ENCODE data around the gene CCBE1.
A peak's percentile ranks its signal among the peaks of the same experiment; 100 is the strongest.
"Not testable (repeated sequence)": the region's sequence is repeated elsewhere in the genome, so short reads cannot be mapped to it uniquely, and the experiment has no call there.

The CCBE1 gene

GRCh38 chr18:59667488-59667887, 29.7 kb downstream of the CCBE1 start:
- no peak overlapping the region for H4K91ac ChIP-seq (ENCODE audit: low read depth, low read length, poor library complexity)
- H3K9me3 ChIP-seq (replicated peaks in 1 of 2; ENCODE audit: control insufficient read depth in 2 of 2, insufficient read depth in 1 of 2, low read depth in 1 of 2, low read length in 2 of 2), result no peaks in the 10 kb centered on the region

DNA sequence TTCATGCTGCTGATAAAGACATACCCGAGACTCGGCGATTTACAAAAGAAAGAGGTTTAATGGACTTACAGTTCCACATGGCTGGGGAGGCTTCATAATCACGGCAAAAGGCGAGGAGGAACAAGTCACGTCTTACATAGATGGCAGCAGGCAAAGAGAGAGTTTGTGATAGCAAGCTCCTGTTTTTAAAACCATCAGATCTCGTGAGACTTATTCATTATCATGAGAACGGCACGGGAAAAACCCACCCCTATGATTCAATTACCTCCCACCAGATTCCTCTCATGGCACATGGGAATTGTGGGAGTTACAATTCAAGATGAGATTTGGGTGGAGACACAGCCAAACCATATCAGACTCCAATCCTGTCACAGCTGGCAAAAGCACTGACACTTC, 31.2 kb downstream of the CCBE1 start:
- not testable (repeated sequence) for H3K23ac ChIP-seq (ENCODE audit: low read depth, low read length, poor library complexity); H3K14ac ChIP-seq (ENCODE audit: low read length); H4K91ac ChIP-seq (ENCODE audit: low read depth, low read length, poor library complexity); H3K4me3 ChIP-seq (ENCODE audit: low read length in 2 of 2); H2AK5ac ChIP-seq (ENCODE audit: low read depth, low read length); H3K18ac ChIP-seq (ENCODE audit: low read length); H3K4me1 ChIP-seq (ENCODE audit: control insufficient read depth in 2 of 2, insufficient read depth in 1 of 2, low read depth in 1 of 2, low read length in 2 of 2); H3K9ac ChIP-seq (ENCODE audit: low read depth, low read length, poor library complexity); H4K8ac ChIP-seq (ENCODE audit: low read depth, low read length); H3K27ac ChIP-seq (replicated peaks; ENCODE audit: low read length); H3K4me2 ChIP-seq (ENCODE audit: insufficient read depth, low read length, poor library complexity, severe bottlenecking); H2AFZ ChIP-seq (ENCODE audit: low read length); H3K9me3 ChIP-seq (replicated peaks in 1 of 2; ENCODE audit: control insufficient read depth in 2 of 2, insufficient read depth in 1 of 2, low read depth in 1 of 2, low read length in 2 of 2); H3K79me1 ChIP-seq (ENCODE audit: low read depth, low read length); H3K36me3 ChIP-seq (replicated peaks in 1 of 2; ENCODE audit: control insufficient read depth in 2 of 2, insufficient read depth in 2 of 2, low read length in 2 of 2); H2BK5ac ChIP-seq (ENCODE audit: low read length); H3K4ac ChIP-seq (ENCODE audit: low read length); H2BK120ac ChIP-seq (ENCODE audit: low read depth, low read length); H2BK12ac ChIP-seq (ENCODE audit: low read length); H3K27me3 ChIP-seq (ENCODE audit: control insufficient read depth in 3 of 3, insufficient read depth in 3 of 3, low read depth in 1 of 3, low read length in 3 of 3); H2BK15ac ChIP-seq (ENCODE audit: low read length); DNase-seq (ENCODE audit: low spot score)
- no CpG with 5 or more reads among the region's 9 CpGs for WGBS, 2 donors (ENCODE audit: extremely low coverage in 2 of 2, insufficient read length in 2 of 2, insufficient replicate concordance in 1 of 2)

More at GRCh38 chr18:59667488-59667887, 29.7 kb downstream of the CCBE1 start:
- no peak overlapping the region for H2BK5ac ChIP-seq (ENCODE audit: low read length)
- no peak overlapping the region for H3K4me2 ChIP-seq (ENCODE audit: insufficient read depth, low read length, poor library complexity, severe bottlenecking)
- H3K4ac ChIP-seq (ENCODE audit: low read length), result no peak overlapping the region
- WGBS, 2 donors (ENCODE audit: extremely low coverage in 2 of 2, insufficient read length in 2 of 2, insufficient replicate concordance in 1 of 2), result no CpG with 5 or more reads among the region's 4 CpGs
- no peak overlapping the region for H2AFZ ChIP-seq (ENCODE audit: low read length)
- no peaks in the 10 kb centered on the region for H3K79me1 ChIP-seq (ENCODE audit: low read depth, low read length)
- H3K4me3 ChIP-seq (ENCODE audit: low read length in 2 of 2), result no peak overlapping the region
- H3K27me3 ChIP-seq (ENCODE audit: control insufficient read depth in 3 of 3, insufficient read depth in 3 of 3, low read depth in 1 of 3, low read length in 3 of 3), result no peaks in the 10 kb centered on the region
- no peak overlapping the region for H3K27ac ChIP-seq (replicated peaks; ENCODE audit: low read length)
- H3K36me3 ChIP-seq (replicated peaks in 1 of 2; ENCODE audit: control insufficient read depth in 2 of 2, insufficient read depth in 2 of 2, low read length in 2 of 2), result no peaks in the 10 kb centered on the region
- no peak overlapping the region for H2BK12ac ChIP-seq (ENCODE audit: low read length)
- no peak overlapping the region for H3K14ac ChIP-seq (ENCODE audit: low read length)
- no peak overlapping the region for H2BK15ac ChIP-seq (ENCODE audit: low read length)
- no peak overlapping the region for H3K9ac ChIP-seq (ENCODE audit: low read depth, low read length, poor library complexity)
- no peak overlapping the region for H4K8ac ChIP-seq (ENCODE audit: low read depth, low read length)
- peak overlapping the region; percentile 89 for H3K18ac ChIP-seq (ENCODE audit: low read length)
- DNase-seq (ENCODE audit: low spot score), result no peak
- peaks cover 0 to 5% of the 10 kb centered on the region in 2 donors for H3K4me1 ChIP-seq (ENCODE audit: control insufficient read depth in 2 of 2, insufficient read depth in 1 of 2, low read depth in 1 of 2, low read length in 2 of 2)
- no peak overlapping the region for H2AK5ac ChIP-seq (ENCODE audit: low read depth, low read length)
- no peak overlapping the region for H3K23ac ChIP-seq (ENCODE audit: low read depth, low read length, poor library complexity)
- H2BK120ac ChIP-seq (ENCODE audit: low read depth, low read length), result no peak overlapping the region

DNA sequence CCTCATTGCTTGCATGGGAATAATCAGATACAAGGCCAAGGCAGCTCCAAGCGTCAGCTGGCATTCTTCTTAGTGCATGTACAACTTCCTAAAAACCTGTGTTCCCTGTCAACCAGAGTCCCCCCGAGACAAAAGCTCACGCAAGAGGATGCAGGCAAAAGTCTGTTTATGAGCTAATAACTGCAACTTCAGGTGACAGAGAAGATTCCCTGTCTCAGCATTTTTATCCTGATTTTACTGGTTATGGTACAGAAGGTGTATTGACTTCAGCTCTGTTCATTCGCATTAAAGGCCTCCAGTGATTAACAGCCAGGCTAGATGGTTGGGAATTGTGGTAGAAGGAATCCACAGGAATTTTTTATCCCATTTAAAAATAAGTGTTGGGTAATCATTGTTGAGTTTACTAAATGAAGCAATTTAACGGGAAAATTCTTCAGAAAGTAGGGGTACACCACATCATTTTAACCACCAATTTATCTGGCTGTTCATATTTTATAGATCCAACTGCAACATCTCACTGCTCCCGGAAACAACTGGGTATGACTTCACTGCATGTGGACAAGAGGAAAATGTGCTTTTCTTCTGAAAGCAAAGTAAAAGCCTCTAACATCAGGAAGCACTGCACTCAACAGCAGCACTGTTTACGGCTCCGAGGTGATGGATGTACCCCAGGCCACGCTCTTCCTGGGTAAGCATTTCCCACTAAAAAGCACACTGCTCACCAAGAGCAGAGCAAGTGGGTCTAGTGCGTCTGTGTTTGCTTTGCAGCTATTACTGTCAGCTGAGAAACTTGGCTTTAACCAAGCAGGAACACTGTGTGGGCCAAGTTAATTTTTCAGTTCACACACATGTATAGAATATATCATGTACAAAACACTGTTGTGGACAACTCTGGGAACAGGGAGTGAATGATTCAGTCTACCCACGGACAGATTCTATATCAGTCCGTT, 31.9 kb downstream of the CCBE1 start:
- no CpG with 5 or more reads among the region's 12 CpGs for WGBS, 2 donors (ENCODE audit: extremely low coverage in 2 of 2, insufficient read length in 2 of 2, insufficient replicate concordance in 1 of 2)
- H3K18ac ChIP-seq (ENCODE audit: low read length), result no peak overlapping the region

DNA sequence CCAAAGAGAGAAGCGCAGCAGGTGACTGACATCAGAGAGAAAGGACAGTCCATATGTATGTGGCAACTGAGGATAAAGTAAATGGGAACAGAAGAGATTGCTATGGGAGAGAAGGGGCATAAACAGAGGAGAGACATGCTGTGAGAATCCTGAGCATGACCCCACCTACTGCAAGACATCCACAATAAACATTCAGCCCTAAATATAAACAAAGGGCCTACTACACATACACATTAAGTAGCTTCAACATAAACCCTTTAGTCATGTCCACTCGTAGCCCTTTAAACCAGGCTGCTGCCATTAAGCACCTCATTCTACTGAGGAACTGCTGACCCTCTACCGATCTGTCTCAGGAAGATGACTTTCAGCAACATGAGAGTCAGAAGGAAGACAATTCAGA, 32.9 kb downstream of the CCBE1 start:
- H4K8ac ChIP-seq (ENCODE audit: low read depth, low read length), result no peak overlapping the region
- no CpG with 5 or more reads among the region's 3 CpGs for WGBS, 2 donors (ENCODE audit: extremely low coverage in 2 of 2, insufficient read length in 2 of 2, insufficient replicate concordance in 1 of 2)

More for the DNA sequence above, 31.9 kb downstream of the CCBE1 start:
- H3K27ac ChIP-seq (replicated peaks; ENCODE audit: low read length), result no peak overlapping the region
- no peak overlapping the region for H3K23ac ChIP-seq (ENCODE audit: low read depth, low read length, poor library complexity)
- H3K36me3 ChIP-seq (replicated peaks in 1 of 2; ENCODE audit: control insufficient read depth in 2 of 2, insufficient read depth in 2 of 2, low read length in 2 of 2), result no peaks in the 10 kb centered on the region
- H3K14ac ChIP-seq (ENCODE audit: low read length), result no peak overlapping the region
- H2BK5ac ChIP-seq (ENCODE audit: low read length), result no peak overlapping the region
- H2BK12ac ChIP-seq (ENCODE audit: low read length), result no peak overlapping the region
- H3K4me3 ChIP-seq (ENCODE audit: low read length in 2 of 2), result no peak overlapping the region
- no peak overlapping the region for H4K8ac ChIP-seq (ENCODE audit: low read depth, low read length)
- no peak overlapping the region for H2AFZ ChIP-seq (ENCODE audit: low read length)
- H3K9ac ChIP-seq (ENCODE audit: low read depth, low read length, poor library complexity), result no peak overlapping the region
- H3K4me1 ChIP-seq (ENCODE audit: control insufficient read depth in 2 of 2, insufficient read depth in 1 of 2, low read depth in 1 of 2, low read length in 2 of 2), result no peaks in the 10 kb centered on the region
- no peak overlapping the region for H3K4me2 ChIP-seq (ENCODE audit: insufficient read depth, low read length, poor library complexity, severe bottlenecking)
- H3K9me3 ChIP-seq (replicated peaks in 1 of 2; ENCODE audit: control insufficient read depth in 2 of 2, insufficient read depth in 1 of 2, low read depth in 1 of 2, low read length in 2 of 2), result no peaks in the 10 kb centered on the region
- no peaks in the 10 kb centered on the region for H3K79me1 ChIP-seq (ENCODE audit: low read depth, low read length)
- no peak for DNase-seq (ENCODE audit: low spot score)
- peaks cover 0 to 4% (median 0%) of the 10 kb centered on the region in 3 experiments for H3K27me3 ChIP-seq (ENCODE audit: control insufficient read depth in 3 of 3, insufficient read depth in 3 of 3, low read depth in 1 of 3, low read length in 3 of 3)
- H3K4ac ChIP-seq (ENCODE audit: low read length), result no peak overlapping the region
- no peak overlapping the region for H4K91ac ChIP-seq (ENCODE audit: low read depth, low read length, poor library complexity)
- no peak overlapping the region for H2BK120ac ChIP-seq (ENCODE audit: low read depth, low read length)
- H2BK15ac ChIP-seq (ENCODE audit: low read length), result no peak overlapping the region
- H2AK5ac ChIP-seq (ENCODE audit: low read depth, low read length), result no peak overlapping the region

More for the DNA sequence above, 32.9 kb downstream of the CCBE1 start:
- no peak overlapping the region for H3K4ac ChIP-seq (ENCODE audit: low read length)
- no peak overlapping the region for H2BK120ac ChIP-seq (ENCODE audit: low read depth, low read length)
- DNase-seq (ENCODE audit: low spot score), result no peak
- H2BK12ac ChIP-seq (ENCODE audit: low read length), result no peak overlapping the region
- H3K9me3 ChIP-seq (replicated peaks in 1 of 2; ENCODE audit: control insufficient read depth in 2 of 2, insufficient read depth in 1 of 2, low read depth in 1 of 2, low read length in 2 of 2), result no peaks in the 10 kb centered on the region
- H3K4me1 ChIP-seq (ENCODE audit: control insufficient read depth in 2 of 2, insufficient read depth in 1 of 2, low read depth in 1 of 2, low read length in 2 of 2), result peaks cover 0 to 6% of the 10 kb centered on the region in 2 donors
- H4K91ac ChIP-seq (ENCODE audit: low read depth, low read length, poor library complexity), result no peak overlapping the region
- no peaks in the 10 kb centered on the region for H3K79me1 ChIP-seq (ENCODE audit: low read depth, low read length)
- no peak overlapping the region for H3K4me3 ChIP-seq (ENCODE audit: low read length in 2 of 2)
- H3K4me2 ChIP-seq (ENCODE audit: insufficient read depth, low read length, poor library complexity, severe bottlenecking), result no peak overlapping the region
- H2BK15ac ChIP-seq (ENCODE audit: low read length), result no peak overlapping the region
- H3K27ac ChIP-seq (replicated peaks; ENCODE audit: low read length), result no peak overlapping the region
- H3K27me3 ChIP-seq (ENCODE audit: control insufficient read depth in 3 of 3, insufficient read depth in 3 of 3, low read depth in 1 of 3, low read length in 3 of 3), result peaks cover 0 to 13% (median 0%) of the 10 kb centered on the region in 3 experiments
- H3K23ac ChIP-seq (ENCODE audit: low read depth, low read length, poor library complexity), result no peak overlapping the region
- no peak overlapping the region for H3K9ac ChIP-seq (ENCODE audit: low read depth, low read length, poor library complexity)
- H2AFZ ChIP-seq (ENCODE audit: low read length), result no peak overlapping the region
- H3K14ac ChIP-seq (ENCODE audit: low read length), result no peak overlapping the region
- no peaks in the 10 kb centered on the region for H3K36me3 ChIP-seq (replicated peaks in 1 of 2; ENCODE audit: control insufficient read depth in 2 of 2, insufficient read depth in 2 of 2, low read length in 2 of 2)
- no peak overlapping the region for H2AK5ac ChIP-seq (ENCODE audit: low read depth, low read length)
- no peak overlapping the region for H3K18ac ChIP-seq (ENCODE audit: low read length)
- H2BK5ac ChIP-seq (ENCODE audit: low read length), result no peak overlapping the region
